ENCODE results near the gene C1QC.

DNA sequence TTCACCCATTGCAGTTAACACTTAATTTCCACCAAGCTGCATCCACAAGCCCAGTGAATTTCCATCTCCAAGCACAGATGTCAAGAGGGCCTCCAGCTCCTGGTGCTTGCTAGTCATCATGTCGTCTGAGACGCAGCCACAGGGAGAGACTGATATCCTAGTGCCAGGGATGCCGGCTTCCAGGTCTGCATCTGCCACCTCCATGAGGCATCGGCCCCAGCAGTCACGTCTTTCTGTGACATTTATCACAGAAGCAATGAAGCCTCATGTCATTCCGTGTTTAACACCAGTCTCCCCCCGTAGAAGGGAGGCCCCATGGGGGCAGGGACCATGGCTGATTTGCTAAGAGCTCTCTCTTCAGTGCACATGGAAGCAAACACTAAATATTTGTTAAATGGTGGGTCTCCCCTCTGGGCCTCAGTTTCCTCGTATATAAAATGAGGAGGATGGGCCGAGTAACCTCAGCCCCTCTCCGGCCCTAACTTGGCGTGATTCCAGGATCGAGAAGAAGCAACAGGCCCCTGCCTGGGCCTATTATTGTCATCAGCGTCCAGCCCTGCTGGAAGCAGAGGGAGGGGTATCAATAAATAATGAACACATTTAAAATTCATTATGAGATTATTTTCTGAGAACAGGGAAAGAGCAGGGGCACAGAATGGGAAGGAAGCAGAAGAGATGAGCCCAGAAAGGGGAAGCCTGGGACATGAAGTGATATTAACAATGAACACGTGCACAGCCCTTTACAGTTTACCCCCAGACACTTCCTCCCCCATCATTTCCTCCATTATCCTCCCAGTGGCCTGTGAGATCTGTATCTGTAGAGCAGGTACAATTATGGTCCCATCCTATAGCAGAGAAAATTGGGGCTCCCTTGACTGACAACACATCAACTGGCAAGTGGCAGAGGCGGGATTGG lies 8.8 kb downstream of the C1QC start:
- TF ChIP-seq, protein P1, sequence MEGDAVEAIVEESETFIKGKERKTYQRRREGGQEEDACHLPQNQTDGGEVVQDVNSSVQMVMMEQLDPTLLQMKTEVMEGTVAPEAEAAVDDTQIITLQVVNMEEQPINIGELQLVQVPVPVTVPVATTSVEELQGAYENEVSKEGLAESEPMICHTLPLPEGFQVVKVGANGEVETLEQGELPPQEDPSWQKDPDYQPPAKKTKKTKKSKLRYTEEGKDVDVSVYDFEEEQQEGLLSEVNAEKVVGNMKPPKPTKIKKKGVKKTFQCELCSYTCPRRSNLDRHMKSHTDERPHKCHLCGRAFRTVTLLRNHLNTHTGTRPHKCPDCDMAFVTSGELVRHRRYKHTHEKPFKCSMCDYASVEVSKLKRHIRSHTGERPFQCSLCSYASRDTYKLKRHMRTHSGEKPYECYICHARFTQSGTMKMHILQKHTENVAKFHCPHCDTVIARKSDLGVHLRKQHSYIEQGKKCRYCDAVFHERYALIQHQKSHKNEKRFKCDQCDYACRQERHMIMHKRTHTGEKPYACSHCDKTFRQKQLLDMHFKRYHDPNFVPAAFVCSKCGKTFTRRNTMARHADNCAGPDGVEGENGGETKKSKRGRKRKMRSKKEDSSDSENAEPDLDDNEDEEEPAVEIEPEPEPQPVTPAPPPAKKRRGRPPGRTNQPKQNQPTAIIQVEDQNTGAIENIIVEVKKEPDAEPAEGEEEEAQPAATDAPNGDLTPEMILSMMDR (IDR thresholded peaks at IDR 0.05) = no peak
- TF ChIP-seq EZH2 (IDR thresholded peaks at IDR 0.05; ENCODE audit: borderline replicate concordance, insufficient read depth, low read depth, low read length, poor library complexity, severe bottlenecking) = no peak

All from B cell (primary cell).